HAP-1 (cell line): Measurements from ENCODE around the gene FBXO42.
"Not testable (repeated sequence)": the region's sequence is repeated elsewhere in the genome, so short reads cannot be mapped to it uniquely, and the experiment has no call there.

Source experiments
- DNase-seq, 2 experiments: peaks; one replicate each; pipeline ENCODE4 v3.0.0-alpha.2; 2016 to 2020; ENCODE audit warnings: low spot score in 2 of 2
- H3K27me3 ChIP-seq: fragments of 250-450 bp; sonication (Bioruptor Pico); 2 replicates; pipeline ENCODE4 v1.5.1; 2020; ENCODE audit warnings: low read depth, mild to moderate bottlenecking, moderate library complexity
- H3K36me3 ChIP-seq: fragments of 250-450 bp; sonication (Bioruptor Pico); replicated peaks from 2 replicates; pipeline ENCODE4 v1.5.1; 2020; ENCODE audit warnings: mild to moderate bottlenecking
- H3K4me1 ChIP-seq: fragments of 250-450 bp; sonication (Bioruptor Pico); 2 replicates; pipeline ENCODE4 v1.5.1; 2020; ENCODE audit warnings: mild to moderate bottlenecking
- H3K4me3 ChIP-seq: fragments of 250-450 bp; sonication (Bioruptor Pico); 2 replicates; pipeline ENCODE4 v1.5.1; 2020; ENCODE audit warnings: mild to moderate bottlenecking, moderate library complexity
- H3K9me3 ChIP-seq: fragments of 250-450 bp; sonication (Bioruptor Pico); 2 replicates; pipeline ENCODE4 v1.5.1; 2020; ENCODE audit warnings: mild to moderate bottlenecking, moderate library complexity
- in situ Hi-C: fragments of 300-500 bp; cut with MboI; formaldehyde crosslinking; loops from 3 replicates; pipeline ENCODE4 v1.14.3; 2020; ENCODE audit warnings: low sequenced_read_pairs, inconsistent platforms, mixed read lengths

Gene FBXO42

GRCh38 chr1:16286122-16286521 is 66.2 kb downstream of the FBXO42 start:
- Histone ChIP-seq H3K27me3 (no peaks in the 10 kb centered on the region), H3K9me3 (no peaks in the 10 kb centered on the region), H3K36me3 (peaks cover 7% of the 10 kb centered on the region; the same call in 1 of the 2 replicates), H3K4me1 (no peaks in the 10 kb centered on the region), H3K4me3 (no peak overlapping the region)
- DNase-seq: no peak
- in situ Hi-C loops: no loop called here

DNA sequence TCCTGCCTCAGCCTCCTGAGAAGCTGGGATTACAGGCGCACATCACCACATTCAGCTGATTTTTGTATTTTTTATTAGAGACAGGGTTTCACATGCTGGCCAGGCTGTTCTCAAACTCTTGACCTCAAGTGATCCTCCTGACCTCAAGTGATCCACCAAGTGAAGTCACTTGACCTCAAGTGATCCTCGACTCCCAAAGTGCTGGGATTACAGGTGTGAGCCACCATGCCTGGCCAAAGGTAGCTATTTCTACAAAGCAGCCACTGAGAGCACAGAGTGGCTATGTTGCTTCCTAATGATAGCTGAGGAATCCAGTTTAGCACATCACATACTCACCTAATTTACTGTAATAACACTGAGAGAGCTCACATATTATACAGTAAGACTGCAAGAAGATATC is 70.5 kb downstream of the FBXO42 start:
- no peaks in the 10 kb centered on the region for H3K9me3 ChIP-seq
- in situ Hi-C loops: no loop called here
- DNase-seq: no peak

DNA sequence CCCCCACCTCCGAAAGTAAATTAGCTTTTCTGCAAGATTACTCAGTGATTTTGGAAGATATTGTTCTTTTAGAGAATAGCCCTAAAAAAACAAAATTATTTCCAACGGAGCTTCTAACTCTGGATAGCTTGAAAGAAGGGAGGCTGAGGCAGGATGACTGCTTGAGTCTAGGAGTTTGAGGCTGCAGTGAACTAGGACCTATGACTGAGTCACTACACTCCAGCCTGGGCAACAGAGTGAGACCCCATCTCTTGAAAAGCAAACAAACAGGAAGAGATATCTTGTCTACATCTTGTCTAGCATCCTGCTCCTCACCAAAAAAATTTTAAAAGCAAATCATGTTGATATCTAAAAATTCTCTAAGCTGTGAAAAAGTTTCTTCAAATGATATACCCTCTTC is 73.1 kb downstream of the FBXO42 start:
- H3K36me3 ChIP-seq: no peaks in the 10 kb centered on the region
- no peaks in the 10 kb centered on the region for H3K4me1 ChIP-seq
- no peak for DNase-seq
- no peaks in the 10 kb centered on the region for H3K27me3 ChIP-seq
- H3K9me3 ChIP-seq: no peaks in the 10 kb centered on the region
- H3K4me3 ChIP-seq: no peak overlapping the region
- in situ Hi-C loops: no loop called here

More for the DNA sequence above, 70.5 kb downstream of the FBXO42 start:
- no peaks in the 10 kb centered on the region for H3K27me3 ChIP-seq
- no peaks in the 10 kb centered on the region for H3K36me3 ChIP-seq
- H3K4me1 ChIP-seq: no peaks in the 10 kb centered on the region
- no peak overlapping the region for H3K4me3 ChIP-seq

DNA sequence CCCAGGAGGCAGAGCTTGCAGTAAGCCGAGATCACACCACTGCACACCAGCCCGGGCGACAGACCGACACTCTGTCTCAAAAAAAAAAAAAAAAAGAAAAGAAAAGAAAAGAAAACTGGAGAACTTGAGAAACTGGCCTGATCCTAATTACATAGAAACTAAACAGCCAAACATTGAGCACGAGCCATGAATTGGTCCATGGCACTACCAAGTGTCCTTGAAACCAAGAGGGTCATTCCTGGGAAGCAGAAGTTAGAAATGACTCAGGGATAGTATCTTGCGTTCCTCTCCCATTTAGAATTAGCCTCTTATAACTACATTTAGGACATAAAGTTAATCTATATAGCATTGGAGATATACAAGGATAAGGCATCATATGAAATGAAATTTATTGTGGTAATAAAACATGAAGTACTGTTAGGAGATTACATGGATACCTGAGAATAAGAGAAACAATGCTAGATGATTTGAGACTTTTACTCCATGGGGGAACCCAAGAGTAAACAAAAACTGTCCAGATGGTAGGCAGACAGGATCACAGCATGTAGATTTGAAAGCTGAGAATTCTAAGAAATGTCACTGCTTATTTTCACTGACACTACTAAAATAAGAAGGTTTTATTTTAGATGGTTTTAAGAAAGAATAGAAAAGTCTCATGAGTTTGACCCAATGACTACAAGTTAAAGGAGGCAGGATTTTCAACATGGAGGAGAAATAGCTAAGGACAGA is 75.8 kb downstream of the FBXO42 start:
- in situ Hi-C loops: no loop called here
- DNase-seq: no peak
- H3K36me3 ChIP-seq: no peaks in the 10 kb centered on the region
- H3K4me3 ChIP-seq: no peak overlapping the region
- H3K9me3 ChIP-seq: no peaks in the 10 kb centered on the region
- no peaks in the 10 kb centered on the region for H3K4me1 ChIP-seq
- H3K27me3 ChIP-seq: no peaks in the 10 kb centered on the region

GRCh38 chr1:16275591-16275990 is 76.7 kb downstream of the FBXO42 start:
- H3K9me3 ChIP-seq: no peaks in the 10 kb centered on the region
- H3K4me3 ChIP-seq: no peak overlapping the region
- no peaks in the 10 kb centered on the region for H3K4me1 ChIP-seq
- in situ Hi-C loops: no loop called here
- H3K27me3 ChIP-seq: no peaks in the 10 kb centered on the region
- no peaks in the 10 kb centered on the region for H3K36me3 ChIP-seq
- no peak for DNase-seq

DNA sequence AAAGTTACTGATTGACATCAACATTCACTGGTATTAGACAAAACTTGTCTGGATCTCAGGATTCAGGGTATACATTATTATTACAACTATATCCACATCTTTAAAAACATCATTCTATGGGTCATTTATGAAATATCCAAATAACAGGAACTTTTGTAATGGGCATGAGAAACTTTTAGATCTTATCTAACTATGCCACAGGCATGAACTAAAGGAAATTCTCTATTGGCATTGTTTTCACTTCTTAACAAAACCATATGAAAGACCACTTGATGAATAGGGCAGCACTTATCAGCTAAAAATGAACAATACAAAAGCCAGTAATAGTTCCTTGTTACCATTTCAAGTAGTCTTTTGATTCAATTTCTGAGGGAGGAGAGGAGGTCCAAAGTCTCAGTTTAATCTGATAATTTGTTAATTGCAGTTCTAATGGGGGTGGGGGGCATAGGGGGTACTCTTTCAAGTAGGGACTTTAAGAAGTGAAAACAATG is 84.5 kb downstream of the FBXO42 start:
- Histone ChIP-seq H3K9me3 (no peaks in the 10 kb centered on the region), H3K36me3 (no peaks in the 10 kb centered on the region), H3K4me3 (no peak overlapping the region), H3K27me3 (no peaks in the 10 kb centered on the region), H3K4me1 (peaks cover 31% of the 10 kb centered on the region)
- in situ Hi-C loops: no loop called here
- DNase-seq: peak in 1 of 2 experiments; percentile 92

DNA sequence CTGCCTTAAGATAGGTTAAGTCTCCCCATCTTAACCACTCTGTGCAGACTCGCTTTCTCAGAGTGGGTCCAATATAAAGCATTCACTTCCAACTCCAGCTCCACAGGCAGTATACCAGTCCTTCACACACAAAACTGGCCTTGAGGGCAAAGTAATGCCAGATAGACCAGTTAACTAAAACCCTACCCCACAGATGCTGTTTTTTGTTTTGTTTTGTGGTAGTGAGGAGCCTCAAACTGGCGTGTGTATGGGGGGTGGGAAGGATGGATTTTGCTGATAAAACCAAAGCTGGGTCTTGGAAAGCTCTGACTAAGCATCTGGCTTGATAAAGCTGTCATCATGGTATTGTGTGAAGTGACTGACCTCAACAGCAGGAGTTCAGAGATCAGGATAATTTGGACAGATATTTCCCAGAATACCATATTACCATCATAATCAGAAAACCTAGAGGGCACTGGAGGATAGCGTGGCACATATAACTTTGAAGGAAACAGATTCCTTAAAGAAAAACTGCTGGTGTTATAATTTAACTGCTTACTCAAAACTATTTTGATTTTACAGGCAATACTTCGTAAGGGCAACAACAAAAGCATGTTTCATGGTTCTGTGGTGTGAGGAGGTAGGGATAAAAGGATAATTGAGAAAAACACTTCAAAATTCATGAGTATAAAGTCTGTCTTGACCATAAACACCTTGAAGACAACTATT is 85.7 kb downstream of the FBXO42 start:
- in situ Hi-C loops: no loop called here
- no peak for DNase-seq
- no peaks in the 10 kb centered on the region for H3K27me3 ChIP-seq
- H3K4me1 ChIP-seq: peaks cover 31% of the 10 kb centered on the region
- no peaks in the 10 kb centered on the region for H3K36me3 ChIP-seq
- H3K9me3 ChIP-seq: no peaks in the 10 kb centered on the region
- no peak overlapping the region for H3K4me3 ChIP-seq

GRCh38 chr1:16262067-16262466 is 90.2 kb downstream of the FBXO42 start:
- in situ Hi-C loops: no loop called here
- DNase-seq: no peak
- Histone ChIP-seq H3K27me3 (no peaks in the 10 kb centered on the region), H3K9me3 (no peaks in the 10 kb centered on the region), H3K4me3 (no peak overlapping the region), H3K4me1 (peaks cover 15% of the 10 kb centered on the region), H3K36me3 (no peaks in the 10 kb centered on the region)

GRCh38 chr1:16260814-16261213 is 91.5 kb downstream of the FBXO42 start:
- Histone ChIP-seq H3K27me3 (no peaks in the 10 kb centered on the region), H3K9me3 (no peaks in the 10 kb centered on the region), H3K36me3 (no peaks in the 10 kb centered on the region), H3K4me3 (no peak overlapping the region), H3K4me1 (peaks cover 2% of the 10 kb centered on the region)
- in situ Hi-C loops: no loop called here
- DNase-seq: no peak

DNA sequence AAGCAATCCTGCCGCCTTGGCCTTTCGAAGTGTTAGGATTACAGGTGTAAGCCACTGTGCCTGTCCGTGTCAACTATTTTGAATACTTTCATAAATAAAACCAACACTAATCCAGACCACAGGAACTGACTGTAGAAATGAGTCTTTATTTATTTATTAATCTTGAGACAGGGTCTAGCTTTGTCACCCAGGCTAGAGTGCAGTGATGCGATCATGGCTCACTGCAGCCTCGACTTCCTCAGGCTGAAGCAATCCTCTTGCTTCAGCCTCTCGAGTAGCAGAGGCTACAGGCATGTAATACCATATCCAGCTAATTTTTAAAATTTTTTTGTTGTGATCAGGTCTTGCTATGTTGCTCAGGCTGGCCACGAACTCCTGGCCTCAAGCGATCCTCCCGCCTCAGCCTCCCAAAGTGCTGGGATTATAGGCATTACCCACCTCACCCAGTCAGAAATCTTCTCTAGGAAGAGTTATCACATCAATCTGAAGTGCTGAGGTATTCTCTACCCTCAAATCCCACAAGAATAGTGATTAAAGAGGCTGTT is 93.6 kb downstream of the FBXO42 start:
- DNase-seq: no peak
- Histone ChIP-seq H3K27me3 (no peaks in the 10 kb centered on the region), H3K4me3 (no peak overlapping the region), H3K36me3 (no peaks in the 10 kb centered on the region), H3K9me3 (no peaks in the 10 kb centered on the region), H3K4me1 (no peaks in the 10 kb centered on the region)
- in situ Hi-C loops: no loop called here

DNA sequence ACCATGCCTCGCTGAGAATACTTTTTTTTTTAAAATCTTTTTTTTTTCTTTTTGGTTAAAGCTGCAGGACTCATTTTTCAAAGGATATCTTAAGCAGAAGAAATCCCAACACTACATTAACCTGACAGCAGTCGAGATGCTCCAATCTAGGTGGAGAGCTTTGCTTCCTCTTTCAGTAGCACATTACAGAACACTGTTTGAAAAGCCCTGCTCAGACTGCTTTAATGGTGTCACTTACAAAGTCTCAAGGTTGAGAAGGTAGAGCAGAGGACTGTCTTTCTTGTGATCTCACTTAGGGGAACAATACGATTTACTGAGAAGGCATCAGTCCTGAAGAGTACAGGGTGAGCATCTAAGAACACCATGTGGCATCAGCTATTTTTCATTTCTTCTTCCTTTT is 94.3 kb downstream of the FBXO42 start:
- H3K36me3 ChIP-seq: no peaks in the 10 kb centered on the region; the same call in 1 of the 2 replicates
- no peaks in the 10 kb centered on the region for H3K4me1 ChIP-seq
- H3K9me3 ChIP-seq: no peaks in the 10 kb centered on the region
- in situ Hi-C loops: no loop called here
- H3K4me3 ChIP-seq: no peak overlapping the region
- H3K27me3 ChIP-seq: no peaks in the 10 kb centered on the region
- DNase-seq: no peak

DNA sequence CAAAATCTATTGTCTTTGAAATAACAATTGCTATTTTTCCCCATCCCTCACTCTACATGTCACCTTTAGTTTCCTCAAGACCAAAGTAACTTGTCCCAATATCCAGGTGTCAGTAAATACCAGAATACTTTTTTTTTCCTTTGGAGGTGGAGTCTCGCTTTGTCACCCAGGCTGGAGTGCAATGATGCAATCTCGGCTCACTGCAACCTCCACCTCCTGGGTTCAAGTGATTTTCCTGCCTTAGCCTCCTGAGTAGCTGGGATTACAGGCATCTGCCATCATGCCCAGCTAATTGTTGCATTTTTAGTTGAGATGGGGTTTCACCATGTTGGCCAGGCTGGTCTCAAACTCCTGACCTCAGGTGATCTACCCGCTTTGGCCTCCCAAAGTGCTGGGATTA is 94.7 kb downstream of the FBXO42 start:
- H3K36me3 ChIP-seq, H3K27me3 ChIP-seq, in situ Hi-C loops, H3K9me3 ChIP-seq, H3K4me3 ChIP-seq, DNase-seq, H3K4me1 ChIP-seq: not testable (repeated sequence)

DNA sequence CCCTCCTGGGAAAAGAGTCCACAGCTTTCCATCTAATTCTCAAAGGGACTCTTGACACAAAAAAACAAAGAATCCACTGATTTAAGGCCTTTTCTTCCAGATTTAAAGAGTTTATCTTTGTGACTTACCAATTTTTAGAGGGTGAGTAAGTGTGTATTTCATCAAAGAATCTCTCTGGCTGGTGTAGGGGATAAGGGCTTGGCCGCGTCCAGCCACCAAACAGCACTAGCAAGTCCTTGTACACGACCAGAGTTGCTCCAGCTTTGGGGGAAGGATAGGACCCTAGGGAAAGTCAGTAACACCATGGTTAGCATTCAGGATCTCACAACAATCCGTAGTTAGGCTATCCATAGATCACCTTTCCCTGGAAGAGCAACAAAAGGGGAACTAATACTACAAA is 95.8 kb downstream of the FBXO42 start:
- no peak for DNase-seq
- in situ Hi-C loops: no loop called here
- Histone ChIP-seq H3K4me1 (no peaks in the 10 kb centered on the region), H3K9me3 (no peaks in the 10 kb centered on the region), H3K27me3 (no peaks in the 10 kb centered on the region), H3K4me3 (no peak overlapping the region), H3K36me3 (peaks cover 10% of the 10 kb centered on the region)

DNA sequence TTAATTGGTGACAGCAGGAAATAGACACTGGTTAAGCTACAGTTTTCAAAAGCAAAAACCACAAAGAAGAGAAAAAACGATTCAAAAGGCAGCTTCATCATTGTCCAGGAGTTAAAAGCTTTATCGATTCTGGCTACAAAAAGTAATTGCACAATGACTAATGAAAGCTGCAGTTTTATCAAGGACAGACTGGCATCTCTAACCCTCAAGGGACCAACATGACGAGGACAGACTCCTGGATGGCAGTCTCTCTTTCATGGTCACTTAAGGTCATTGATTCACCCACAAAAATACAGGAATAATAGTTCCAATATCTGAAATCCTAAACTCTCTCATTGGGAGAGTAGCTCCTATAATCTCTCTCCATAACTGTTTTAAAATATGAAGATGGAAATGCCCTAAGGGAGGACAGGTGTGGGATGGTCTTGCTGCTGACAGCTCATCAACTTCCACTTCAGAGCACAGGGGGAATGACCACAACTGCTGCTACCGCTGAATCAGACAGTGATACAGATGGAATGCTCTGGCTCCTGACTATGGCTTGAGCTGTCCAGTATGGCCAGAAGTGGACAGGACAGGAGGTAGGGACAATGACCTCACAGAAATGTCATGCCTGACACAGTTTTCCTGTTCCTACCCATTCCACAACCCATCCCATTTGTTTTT is 97.9 kb downstream of the FBXO42 start:
- Histone ChIP-seq H3K4me3 (no peak overlapping the region), H3K9me3 (no peaks in the 10 kb centered on the region), H3K36me3 (peaks cover 21% of the 10 kb centered on the region), H3K27me3 (no peaks in the 10 kb centered on the region), H3K4me1 (no peaks in the 10 kb centered on the region)
- in situ Hi-C loops: no loop called here
- no peak for DNase-seq
